ENCODE results near the gene MGMT. TPM values are rescaled to one million over a fixed set of nuclear protein-coding genes. Genes with fewer than 3 reads are reported as not detected.

The MGMT gene
- total RNA-seq, 4 donors from 2014 or later = 10.9 to 37.7 (median 16.0) TPM

DNA sequence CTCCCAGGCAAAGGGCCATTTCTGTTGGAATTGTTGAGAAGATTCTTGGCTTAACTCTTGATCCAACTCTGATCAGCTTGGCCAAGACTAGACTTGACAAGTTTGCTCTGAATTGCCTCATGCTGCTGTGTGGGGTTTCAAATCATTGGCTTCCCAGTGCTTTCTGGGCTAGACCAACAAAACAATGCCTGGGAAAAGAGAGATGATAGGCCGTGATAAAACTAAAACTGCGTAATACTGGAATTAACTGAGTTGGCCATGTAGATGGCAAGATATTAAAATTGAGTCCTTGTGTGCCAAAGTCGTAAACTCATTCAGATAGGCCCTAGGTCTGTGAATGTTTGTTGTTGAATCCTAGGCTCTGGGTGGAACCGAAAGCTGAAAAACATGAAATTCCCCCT lies 222.6 kb downstream of the MGMT start:
- Histone ChIP-seq H3K4me1 (peaks cover 11 to 20% of the 10 kb centered on the region in 2 donors), H3K27me3 (no peaks in the 10 kb centered on the region), H3K4me3 (no peak overlapping the region), H3K36me3 (no peaks in the 10 kb centered on the region), H3K9me3 (no peaks in the 10 kb centered on the region), H3K27ac (peak overlapping the region; percentile 5 to 16)
- DNase-seq = peak in 1 of 2 donors; percentile 38
- intact Hi-C loops (cut with DNase I; ENCODE audit: low total_unique reads) = no loop called here
- TF ChIP-seq, protein P1, sequence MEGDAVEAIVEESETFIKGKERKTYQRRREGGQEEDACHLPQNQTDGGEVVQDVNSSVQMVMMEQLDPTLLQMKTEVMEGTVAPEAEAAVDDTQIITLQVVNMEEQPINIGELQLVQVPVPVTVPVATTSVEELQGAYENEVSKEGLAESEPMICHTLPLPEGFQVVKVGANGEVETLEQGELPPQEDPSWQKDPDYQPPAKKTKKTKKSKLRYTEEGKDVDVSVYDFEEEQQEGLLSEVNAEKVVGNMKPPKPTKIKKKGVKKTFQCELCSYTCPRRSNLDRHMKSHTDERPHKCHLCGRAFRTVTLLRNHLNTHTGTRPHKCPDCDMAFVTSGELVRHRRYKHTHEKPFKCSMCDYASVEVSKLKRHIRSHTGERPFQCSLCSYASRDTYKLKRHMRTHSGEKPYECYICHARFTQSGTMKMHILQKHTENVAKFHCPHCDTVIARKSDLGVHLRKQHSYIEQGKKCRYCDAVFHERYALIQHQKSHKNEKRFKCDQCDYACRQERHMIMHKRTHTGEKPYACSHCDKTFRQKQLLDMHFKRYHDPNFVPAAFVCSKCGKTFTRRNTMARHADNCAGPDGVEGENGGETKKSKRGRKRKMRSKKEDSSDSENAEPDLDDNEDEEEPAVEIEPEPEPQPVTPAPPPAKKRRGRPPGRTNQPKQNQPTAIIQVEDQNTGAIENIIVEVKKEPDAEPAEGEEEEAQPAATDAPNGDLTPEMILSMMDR (IDR thresholded peaks at IDR 0.05) = no peak
- TF ChIP-seq POLR2A (IDR thresholded peaks at IDR 0.05) = no peak

- H3K4me3 ChIP-seq = no peak overlapping the region
- no peaks in the 10 kb centered on the region for H3K36me3 ChIP-seq
- no peak for DNase-seq
- TF ChIP-seq, protein P1 (IDR thresholded peaks at IDR 0.05) = no peak
- TF ChIP-seq POLR2A (IDR thresholded peaks at IDR 0.05) = no peak
- H3K4me1 ChIP-seq = peaks cover 11 to 23% of the 10 kb centered on the region in 2 donors
- intact Hi-C loops (cut with DNase I; ENCODE audit: low total_unique reads) = no loop called here
- H3K27ac ChIP-seq = peak overlapping the region; percentile 5 to 16
- no peaks in the 10 kb centered on the region for H3K27me3 ChIP-seq
- H3K9me3 ChIP-seq = no peaks in the 10 kb centered on the region
Measured at GRCh38 chr10:129690248-129691070, 223.4 kb downstream of the MGMT start.

- intact Hi-C loops (cut with DNase I; ENCODE audit: low total_unique reads) = no loop called here
- H3K4me3 ChIP-seq = no peak overlapping the region
Measured at GRCh38 chr10:129692695-129693094, 225.7 kb downstream of the MGMT start.

GRCh38 chr10:129693382-129693781 lies 226.3 kb downstream of the MGMT start:
- intact Hi-C loops (cut with DNase I; ENCODE audit: low total_unique reads) = no loop called here

More at GRCh38 chr10:129692695-129693094, 225.7 kb downstream of the MGMT start:
- TF ChIP-seq, protein P1 (IDR thresholded peaks at IDR 0.05) = no peak
- no peak for TF ChIP-seq POLR2A (IDR thresholded peaks at IDR 0.05)
- no peaks in the 10 kb centered on the region for H3K36me3 ChIP-seq
- H3K9me3 ChIP-seq = no peaks in the 10 kb centered on the region
- DNase-seq = no peak
- H3K27me3 ChIP-seq = no peaks in the 10 kb centered on the region
- peaks cover 11 to 26% of the 10 kb centered on the region in 2 donors for H3K4me1 ChIP-seq
- H3K27ac ChIP-seq = no peak overlapping the region

GRCh38 chr10:129694184-129694583 lies 227.1 kb downstream of the MGMT start:
- H3K4me3 ChIP-seq = no peak overlapping the region
- H3K27ac ChIP-seq = peak overlapping the region; percentile 26 to 60

More at GRCh38 chr10:129693382-129693781, 226.3 kb downstream of the MGMT start:
- Histone ChIP-seq H3K9me3 (no peaks in the 10 kb centered on the region), H3K27ac (no peak overlapping the region), H3K4me1 (peaks cover 11 to 26% of the 10 kb centered on the region in 2 donors), H3K27me3 (no peaks in the 10 kb centered on the region), H3K36me3 (no peaks in the 10 kb centered on the region), H3K4me3 (no peak overlapping the region)
- no peak for DNase-seq
- TF ChIP-seq POLR2A (IDR thresholded peaks at IDR 0.05) = no peak
- TF ChIP-seq, protein P1 (IDR thresholded peaks at IDR 0.05) = no peak

More at GRCh38 chr10:129694184-129694583, 227.1 kb downstream of the MGMT start:
- intact Hi-C loops (cut with DNase I; ENCODE audit: low total_unique reads) = no loop called here
- Histone ChIP-seq H3K27me3 (no peaks in the 10 kb centered on the region), H3K4me1 (peaks cover 11 to 26% of the 10 kb centered on the region in 2 donors), H3K36me3 (no peaks in the 10 kb centered on the region), H3K9me3 (no peaks in the 10 kb centered on the region)
- DNase-seq = no peak
- TF ChIP-seq POLR2A (IDR thresholded peaks at IDR 0.05) = no peak
- TF ChIP-seq, protein P1 (IDR thresholded peaks at IDR 0.05) = no peak
